ENCODE results near the gene KCND2.
A peak's percentile ranks its signal among the peaks of the same experiment; 100 is the strongest.
"Not testable (repeated sequence)": the region's sequence is repeated elsewhere in the genome, so short reads cannot be mapped to it uniquely, and the experiment has no call there.

The KCND2 gene

DNA sequence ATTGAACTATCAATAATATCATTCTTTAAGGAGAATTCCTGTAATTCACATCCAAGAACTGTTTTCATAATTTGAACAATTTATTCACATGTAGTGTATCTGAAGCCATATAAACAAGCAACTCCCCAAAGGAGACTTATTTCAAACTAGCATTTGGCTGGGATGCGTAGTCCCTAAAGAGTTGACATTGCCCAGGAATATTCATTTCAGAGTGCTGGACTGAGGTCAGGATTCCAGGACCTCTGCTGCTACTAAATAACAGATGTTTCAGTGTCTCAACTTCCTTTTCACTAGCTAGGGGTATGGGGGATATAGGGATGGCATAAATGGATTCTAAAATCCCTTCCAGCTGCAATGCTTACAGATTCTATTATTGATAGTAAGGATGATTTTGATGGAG lies 408.0 kb downstream of the KCND2 start:
- Histone ChIP-seq H3K9me3 (ENCODE audit: control insufficient read depth, insufficient read depth, low read length) (no peaks in the 10 kb centered on the region), H3K27ac (ENCODE audit: low read length) (no peak overlapping the region), H3K4me3 (ENCODE audit: low read length) (no peak overlapping the region), H3K36me3 (ENCODE audit: control insufficient read depth, insufficient read depth, low read length) (no peaks in the 10 kb centered on the region), H3K27me3 (ENCODE audit: control insufficient read depth, insufficient read depth, low read length) (no peaks in the 10 kb centered on the region), H3K4me1 (ENCODE audit: control insufficient read depth, insufficient read depth, low read length) (no peaks in the 10 kb centered on the region)
- DNase-seq (ENCODE audit: low read depth, low spot score), result no peak
- no CpG with 5 or more reads among the region's 1 CpG for WGBS (ENCODE audit: insufficient coverage, insufficient read length)

DNA sequence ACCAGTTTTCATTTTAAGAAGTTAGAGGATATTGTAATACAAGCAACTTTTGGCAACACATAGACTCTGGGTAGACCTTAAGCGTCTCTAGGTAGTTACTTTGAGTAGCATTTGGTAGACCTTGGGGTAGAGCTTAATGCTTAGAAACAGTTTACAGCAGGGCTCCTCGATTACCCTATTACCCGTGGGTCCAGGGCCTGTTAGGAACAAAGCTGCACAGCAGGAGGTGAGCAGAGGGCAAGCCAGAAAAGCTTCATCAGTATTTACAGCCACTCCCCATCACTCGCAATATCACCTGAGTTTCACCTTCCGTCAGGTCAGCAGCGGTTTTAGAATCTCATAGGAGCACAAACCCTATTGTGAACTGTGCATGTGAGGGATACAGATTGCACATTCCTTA lies 411.5 kb downstream of the KCND2 start:
- no peak overlapping the region for H3K27ac ChIP-seq (ENCODE audit: low read length)
- H3K27me3 ChIP-seq (ENCODE audit: control insufficient read depth, insufficient read depth, low read length), result no peaks in the 10 kb centered on the region
- no peaks in the 10 kb centered on the region for H3K4me1 ChIP-seq (ENCODE audit: control insufficient read depth, insufficient read depth, low read length)
- DNase-seq (ENCODE audit: low read depth, low spot score), result peak; percentile 16
- no peaks in the 10 kb centered on the region for H3K36me3 ChIP-seq (ENCODE audit: control insufficient read depth, insufficient read depth, low read length)
- H3K4me3 ChIP-seq (ENCODE audit: low read length), result no peak overlapping the region
- H3K9me3 ChIP-seq (ENCODE audit: control insufficient read depth, insufficient read depth, low read length), result no peaks in the 10 kb centered on the region
- no CpG with 5 or more reads among the region's 6 CpGs for WGBS (ENCODE audit: insufficient coverage, insufficient read length)

DNA sequence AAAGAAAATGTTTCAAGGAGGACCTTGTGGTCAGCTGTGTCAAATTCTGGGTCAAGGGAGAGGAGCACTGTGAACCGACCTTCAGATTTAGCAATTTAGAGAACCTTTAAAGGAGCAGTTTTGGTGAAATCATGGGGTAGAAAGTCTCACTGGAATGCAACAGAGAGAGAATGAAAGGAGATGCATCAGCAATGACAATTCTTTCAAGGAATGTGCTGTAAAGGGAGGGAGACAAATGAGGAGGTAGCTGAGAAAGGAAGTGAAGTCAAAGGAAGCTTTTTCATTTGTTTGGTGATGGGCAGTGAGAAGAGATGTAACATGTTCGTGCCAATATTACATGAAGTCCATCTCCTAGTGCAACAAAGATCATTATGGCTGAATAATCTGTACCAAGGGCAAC lies 418.9 kb downstream of the KCND2 start:
- no peaks in the 10 kb centered on the region for H3K4me1 ChIP-seq (ENCODE audit: control insufficient read depth, insufficient read depth, low read length)
- no peak overlapping the region for H3K4me3 ChIP-seq (ENCODE audit: low read length)
- no peaks in the 10 kb centered on the region for H3K36me3 ChIP-seq (ENCODE audit: control insufficient read depth, insufficient read depth, low read length)
- no peak for DNase-seq (ENCODE audit: low read depth, low spot score)
- no peaks in the 10 kb centered on the region for H3K27me3 ChIP-seq (ENCODE audit: control insufficient read depth, insufficient read depth, low read length)
- no peak overlapping the region for H3K27ac ChIP-seq (ENCODE audit: low read length)
- no peaks in the 10 kb centered on the region for H3K9me3 ChIP-seq (ENCODE audit: control insufficient read depth, insufficient read depth, low read length)
- WGBS (ENCODE audit: insufficient coverage, insufficient read length), result no CpG with 5 or more reads among the region's 2 CpGs

DNA sequence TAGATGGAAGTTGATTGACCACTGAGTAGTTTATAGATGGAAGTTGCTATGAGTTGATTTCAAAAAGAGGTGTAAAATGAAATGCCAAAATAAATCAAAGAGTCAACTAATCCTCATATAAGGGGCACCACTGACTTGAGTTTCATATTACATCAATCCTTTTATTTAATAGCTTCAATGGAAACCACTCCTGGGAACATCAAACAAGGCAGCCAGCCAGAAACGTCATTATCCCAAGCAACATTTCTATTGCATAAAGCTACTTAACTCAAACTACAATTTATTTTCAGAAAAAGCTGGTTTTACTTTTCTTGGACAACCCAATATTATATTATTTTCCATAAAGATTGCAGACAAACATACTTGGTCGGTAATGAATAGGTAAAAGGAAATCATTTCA lies 422.9 kb downstream of the KCND2 start:
- WGBS (ENCODE audit: insufficient coverage, insufficient read length), result no CpG with 5 or more reads among the region's 2 CpGs
- no peaks in the 10 kb centered on the region for H3K4me1 ChIP-seq (ENCODE audit: control insufficient read depth, insufficient read depth, low read length)
- no peaks in the 10 kb centered on the region for H3K9me3 ChIP-seq (ENCODE audit: control insufficient read depth, insufficient read depth, low read length)
- no peak overlapping the region for H3K27ac ChIP-seq (ENCODE audit: low read length)
- no peak overlapping the region for H3K4me3 ChIP-seq (ENCODE audit: low read length)
- no peaks in the 10 kb centered on the region for H3K27me3 ChIP-seq (ENCODE audit: control insufficient read depth, insufficient read depth, low read length)
- no peaks in the 10 kb centered on the region for H3K36me3 ChIP-seq (ENCODE audit: control insufficient read depth, insufficient read depth, low read length)
- no peak for DNase-seq (ENCODE audit: low read depth, low spot score)

DNA sequence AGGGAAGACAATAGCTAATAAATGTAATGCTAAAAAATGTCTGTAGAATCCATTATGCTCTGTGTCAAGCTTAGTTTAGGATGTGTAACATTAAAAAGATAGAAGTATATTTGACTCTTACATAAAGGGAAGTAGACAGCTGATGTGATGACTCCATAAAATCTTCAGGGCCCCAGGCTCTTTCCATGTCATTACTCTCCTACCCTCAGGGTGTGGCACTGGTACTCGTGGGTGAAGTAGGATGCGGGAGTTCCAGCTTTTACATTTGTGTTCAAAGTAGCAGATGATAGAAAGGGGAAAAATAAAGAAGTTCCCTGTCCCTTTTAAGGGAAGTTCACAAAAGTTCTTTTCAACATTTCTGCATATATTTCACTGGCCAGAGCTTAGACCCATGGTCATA lies 427.8 kb downstream of the KCND2 start:
- no peaks in the 10 kb centered on the region for H3K36me3 ChIP-seq (ENCODE audit: control insufficient read depth, insufficient read depth, low read length)
- H3K27me3 ChIP-seq (ENCODE audit: control insufficient read depth, insufficient read depth, low read length), result no peaks in the 10 kb centered on the region
- DNase-seq (ENCODE audit: low read depth, low spot score), result no peak
- no peaks in the 10 kb centered on the region for H3K4me1 ChIP-seq (ENCODE audit: control insufficient read depth, insufficient read depth, low read length)
- H3K4me3 ChIP-seq (ENCODE audit: low read length), result no peak overlapping the region
- no peaks in the 10 kb centered on the region for H3K9me3 ChIP-seq (ENCODE audit: control insufficient read depth, insufficient read depth, low read length)
- no CpG with 5 or more reads among the region's 2 CpGs for WGBS (ENCODE audit: insufficient coverage, insufficient read length)
- H3K27ac ChIP-seq (ENCODE audit: low read length), result no peak overlapping the region

DNA sequence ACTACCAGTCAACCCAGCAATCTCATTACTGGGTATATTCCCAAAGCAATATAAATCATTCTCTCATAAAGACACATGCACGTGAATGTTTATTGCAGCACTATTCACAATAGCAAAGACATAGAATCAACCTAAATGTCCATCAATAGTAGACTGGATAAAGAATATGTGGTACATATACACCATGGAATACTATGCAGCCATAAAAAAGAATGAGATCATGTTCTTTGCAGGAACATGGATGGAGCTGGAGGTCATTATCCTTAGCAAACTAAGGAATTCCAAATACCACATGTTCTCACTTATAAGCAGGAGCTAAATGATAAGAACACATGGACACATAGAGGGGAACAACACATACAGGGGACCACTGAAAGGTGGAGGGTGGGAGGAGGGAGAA lies 429.4 kb downstream of the KCND2 start:
- not testable (repeated sequence) for H3K27ac ChIP-seq (ENCODE audit: low read length); H3K4me1 ChIP-seq (ENCODE audit: control insufficient read depth, insufficient read depth, low read length); H3K36me3 ChIP-seq (ENCODE audit: control insufficient read depth, insufficient read depth, low read length); H3K27me3 ChIP-seq (ENCODE audit: control insufficient read depth, insufficient read depth, low read length); DNase-seq (ENCODE audit: low read depth, low spot score); H3K9me3 ChIP-seq (ENCODE audit: control insufficient read depth, insufficient read depth, low read length); H3K4me3 ChIP-seq (ENCODE audit: low read length)
- no CpG with 5 or more reads among the region's 1 CpG for WGBS (ENCODE audit: insufficient coverage, insufficient read length)

DNA sequence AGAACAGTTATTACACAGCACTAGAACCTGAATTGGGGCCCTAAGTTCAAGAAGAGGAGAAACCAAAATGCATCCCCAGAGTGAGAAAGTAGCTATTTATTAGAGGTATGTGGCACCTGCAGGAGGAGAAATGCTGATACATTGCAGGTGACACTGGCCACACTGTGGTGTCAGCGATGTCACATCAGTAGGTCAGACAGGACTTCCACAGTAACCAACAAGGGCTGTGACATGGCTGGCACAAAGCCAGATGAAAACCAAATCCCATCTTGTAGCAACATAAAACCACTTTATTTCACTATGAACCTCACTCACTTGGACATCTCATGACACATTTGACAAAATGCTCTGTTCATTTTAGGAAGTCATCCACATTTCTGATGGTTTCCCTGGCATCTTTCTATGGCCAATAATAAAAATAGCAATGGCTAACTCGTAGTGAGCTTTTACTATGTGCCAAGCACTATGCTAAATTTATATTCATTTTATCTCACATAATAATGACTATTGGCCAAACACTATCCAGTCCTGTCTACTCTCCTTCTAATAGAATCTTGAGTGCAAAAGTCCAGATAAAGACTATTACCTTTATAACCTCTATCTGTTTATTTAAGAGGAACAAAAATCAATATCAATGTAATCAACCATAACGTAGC lies 430.7 kb downstream of the KCND2 start:
- Histone ChIP-seq H3K36me3 (ENCODE audit: control insufficient read depth, insufficient read depth, low read length) (no peaks in the 10 kb centered on the region), H3K4me3 (ENCODE audit: low read length) (no peak overlapping the region), H3K9me3 (ENCODE audit: control insufficient read depth, insufficient read depth, low read length) (no peaks in the 10 kb centered on the region), H3K27me3 (ENCODE audit: control insufficient read depth, insufficient read depth, low read length) (no peaks in the 10 kb centered on the region), H3K4me1 (ENCODE audit: control insufficient read depth, insufficient read depth, low read length) (no peaks in the 10 kb centered on the region), H3K27ac (ENCODE audit: low read length) (no peak overlapping the region)
- no peak for DNase-seq (ENCODE audit: low read depth, low spot score)
- WGBS (ENCODE audit: insufficient coverage, insufficient read length), result no CpG with 5 or more reads among the region's 3 CpGs

DNA sequence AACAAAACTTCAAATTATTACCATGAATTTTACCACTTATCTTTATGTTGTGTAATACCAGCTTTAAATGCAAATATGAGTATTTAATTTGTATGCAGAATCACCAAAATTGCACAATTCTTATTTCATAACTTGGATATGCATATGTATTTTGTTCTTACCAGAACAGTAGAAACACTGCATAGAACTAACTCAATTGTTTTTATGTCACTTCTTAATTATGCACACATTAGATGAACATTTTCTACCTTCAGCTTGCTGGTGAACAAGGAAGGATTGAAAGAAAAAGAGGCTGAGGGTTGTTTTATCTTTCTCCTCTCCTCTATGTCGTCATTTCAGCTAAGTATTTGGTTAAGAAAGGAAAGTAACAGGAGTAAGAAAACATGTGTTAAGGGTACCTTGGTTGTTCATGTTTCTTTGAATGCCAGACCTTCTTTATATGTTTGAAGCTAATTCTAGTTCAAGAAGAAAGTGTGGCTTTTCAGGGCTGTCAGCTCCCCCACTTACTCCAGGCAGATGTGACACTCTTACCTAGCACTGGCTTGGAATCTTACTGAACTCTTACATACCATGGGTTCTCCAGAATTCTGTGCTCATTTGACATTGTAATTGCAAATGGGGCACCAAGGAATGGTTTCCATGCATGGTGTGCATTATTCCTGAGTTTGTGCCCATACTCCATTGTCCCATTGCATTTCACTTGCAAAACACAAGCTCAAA lies 436.4 kb downstream of the KCND2 start:
- H3K4me1 ChIP-seq (ENCODE audit: control insufficient read depth, insufficient read depth, low read length), result no peaks in the 10 kb centered on the region
- H3K9me3 ChIP-seq (ENCODE audit: control insufficient read depth, insufficient read depth, low read length), result no peaks in the 10 kb centered on the region
- no peak overlapping the region for H3K27ac ChIP-seq (ENCODE audit: low read length)
- no peak for DNase-seq (ENCODE audit: low read depth, low spot score)
- H3K4me3 ChIP-seq (ENCODE audit: low read length), result no peak overlapping the region
- no peaks in the 10 kb centered on the region for H3K27me3 ChIP-seq (ENCODE audit: control insufficient read depth, insufficient read depth, low read length)
- no CpG with 5 or more reads among the region's 1 CpG for WGBS (ENCODE audit: insufficient coverage, insufficient read length)
- no peaks in the 10 kb centered on the region for H3K36me3 ChIP-seq (ENCODE audit: control insufficient read depth, insufficient read depth, low read length)

DNA sequence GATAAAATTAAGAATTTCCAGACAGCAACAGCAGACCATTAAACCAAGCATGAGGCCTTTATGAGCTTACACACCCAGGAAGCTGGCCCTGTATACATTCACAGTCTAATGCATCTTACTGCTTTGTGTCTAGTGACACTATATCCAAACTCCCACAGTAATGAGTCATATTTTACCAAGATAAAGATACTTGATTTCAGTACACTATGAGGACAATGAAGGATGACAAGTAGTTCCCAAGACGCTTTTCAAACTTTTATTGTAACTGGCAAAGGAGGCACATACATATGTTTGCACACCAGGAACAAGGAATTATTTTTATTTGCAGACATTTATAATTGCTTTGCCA lies 437.0 kb downstream of the KCND2 start:
- Histone ChIP-seq H3K36me3 (ENCODE audit: control insufficient read depth, insufficient read depth, low read length) (no peaks in the 10 kb centered on the region), H3K27me3 (ENCODE audit: control insufficient read depth, insufficient read depth, low read length) (no peaks in the 10 kb centered on the region), H3K9me3 (ENCODE audit: control insufficient read depth, insufficient read depth, low read length) (no peaks in the 10 kb centered on the region), H3K4me1 (ENCODE audit: control insufficient read depth, insufficient read depth, low read length) (no peaks in the 10 kb centered on the region), H3K4me3 (ENCODE audit: low read length) (no peak overlapping the region), H3K27ac (ENCODE audit: low read length) (no peak overlapping the region)
- WGBS (ENCODE audit: insufficient coverage, insufficient read length), result no CpG with 5 or more reads among the region's 1 CpG
- no peak for DNase-seq (ENCODE audit: low read depth, low spot score)

DNA sequence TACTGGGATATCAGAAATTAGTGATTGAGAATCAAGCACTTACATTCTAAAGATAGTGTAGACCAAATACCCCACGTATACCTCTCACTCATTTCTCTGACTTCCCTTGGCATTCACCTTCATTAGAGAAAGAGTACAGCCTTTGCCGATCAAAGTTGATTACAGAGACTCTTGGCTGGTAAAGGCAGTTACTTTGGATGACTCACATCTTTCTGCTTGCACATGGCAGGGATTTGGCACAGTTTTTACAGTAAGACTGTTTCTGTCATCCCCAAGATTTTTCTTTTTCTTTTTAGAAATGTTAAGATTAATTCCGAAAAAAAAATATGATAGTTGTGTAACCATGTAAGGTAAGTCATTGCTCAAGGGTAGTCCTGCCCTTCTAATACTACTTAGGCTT lies 442.0 kb downstream of the KCND2 start:
- no CpG with 5 or more reads among the region's 3 CpGs for WGBS (ENCODE audit: insufficient coverage, insufficient read length)
- Histone ChIP-seq H3K9me3 (ENCODE audit: control insufficient read depth, insufficient read depth, low read length) (no peaks in the 10 kb centered on the region), H3K4me1 (ENCODE audit: control insufficient read depth, insufficient read depth, low read length) (no peaks in the 10 kb centered on the region), H3K4me3 (ENCODE audit: low read length) (no peak overlapping the region), H3K36me3 (ENCODE audit: control insufficient read depth, insufficient read depth, low read length) (no peaks in the 10 kb centered on the region), H3K27me3 (ENCODE audit: control insufficient read depth, insufficient read depth, low read length) (no peaks in the 10 kb centered on the region), H3K27ac (ENCODE audit: low read length) (no peak overlapping the region)
- no peak for DNase-seq (ENCODE audit: low read depth, low spot score)

DNA sequence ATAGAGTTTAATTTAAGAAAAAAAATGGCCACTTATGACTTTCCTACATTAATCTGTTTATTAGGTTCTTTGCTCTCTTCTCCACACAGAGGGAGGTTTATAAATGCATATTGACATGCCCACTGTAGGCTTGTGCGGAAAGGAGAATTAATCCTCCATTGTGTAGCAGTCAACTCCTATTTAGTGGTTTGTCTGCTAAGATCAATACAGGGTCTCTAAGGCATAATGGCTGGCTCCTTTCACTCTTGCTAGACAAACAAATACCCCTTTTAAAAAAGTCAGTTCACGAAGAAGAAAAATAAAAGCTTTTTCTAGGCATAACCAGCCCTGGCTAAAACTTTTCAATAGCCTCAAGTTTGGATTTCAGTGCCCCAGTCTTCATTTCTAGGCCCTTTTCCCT lies 443.3 kb downstream of the KCND2 start:
- WGBS (ENCODE audit: insufficient coverage, insufficient read length), result no CpG with 5 or more reads among the region's 2 CpGs
- no peaks in the 10 kb centered on the region for H3K4me1 ChIP-seq (ENCODE audit: control insufficient read depth, insufficient read depth, low read length)
- no peaks in the 10 kb centered on the region for H3K9me3 ChIP-seq (ENCODE audit: control insufficient read depth, insufficient read depth, low read length)
- H3K36me3 ChIP-seq (ENCODE audit: control insufficient read depth, insufficient read depth, low read length), result no peaks in the 10 kb centered on the region
- no peak overlapping the region for H3K4me3 ChIP-seq (ENCODE audit: low read length)
- H3K27me3 ChIP-seq (ENCODE audit: control insufficient read depth, insufficient read depth, low read length), result no peaks in the 10 kb centered on the region
- H3K27ac ChIP-seq (ENCODE audit: low read length), result no peak overlapping the region
- no peak for DNase-seq (ENCODE audit: low read depth, low spot score)
